ENCODE results near the gene LITAF.

DNA sequence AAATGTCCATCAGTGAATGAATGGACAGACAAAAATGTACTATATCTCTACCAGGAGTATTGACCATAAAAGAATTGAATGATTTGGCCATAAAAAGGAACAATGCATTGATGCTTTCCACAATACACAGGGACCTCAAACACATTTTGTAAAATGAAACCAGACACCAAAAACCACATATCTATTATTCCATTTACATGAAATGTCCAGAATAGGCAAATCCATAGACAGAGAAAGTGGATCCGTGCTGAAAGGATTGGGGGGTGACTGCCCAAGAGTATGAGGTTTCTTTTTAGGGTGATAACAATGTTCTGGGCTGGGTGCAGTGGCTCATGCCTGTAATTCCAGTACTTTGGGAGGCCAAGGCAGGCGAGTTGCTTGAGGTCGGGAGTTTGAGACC, 6.9 kb upstream of the LITAF start:
- TF ChIP-seq, protein P1, sequence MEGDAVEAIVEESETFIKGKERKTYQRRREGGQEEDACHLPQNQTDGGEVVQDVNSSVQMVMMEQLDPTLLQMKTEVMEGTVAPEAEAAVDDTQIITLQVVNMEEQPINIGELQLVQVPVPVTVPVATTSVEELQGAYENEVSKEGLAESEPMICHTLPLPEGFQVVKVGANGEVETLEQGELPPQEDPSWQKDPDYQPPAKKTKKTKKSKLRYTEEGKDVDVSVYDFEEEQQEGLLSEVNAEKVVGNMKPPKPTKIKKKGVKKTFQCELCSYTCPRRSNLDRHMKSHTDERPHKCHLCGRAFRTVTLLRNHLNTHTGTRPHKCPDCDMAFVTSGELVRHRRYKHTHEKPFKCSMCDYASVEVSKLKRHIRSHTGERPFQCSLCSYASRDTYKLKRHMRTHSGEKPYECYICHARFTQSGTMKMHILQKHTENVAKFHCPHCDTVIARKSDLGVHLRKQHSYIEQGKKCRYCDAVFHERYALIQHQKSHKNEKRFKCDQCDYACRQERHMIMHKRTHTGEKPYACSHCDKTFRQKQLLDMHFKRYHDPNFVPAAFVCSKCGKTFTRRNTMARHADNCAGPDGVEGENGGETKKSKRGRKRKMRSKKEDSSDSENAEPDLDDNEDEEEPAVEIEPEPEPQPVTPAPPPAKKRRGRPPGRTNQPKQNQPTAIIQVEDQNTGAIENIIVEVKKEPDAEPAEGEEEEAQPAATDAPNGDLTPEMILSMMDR (optimal IDR thresholded peaks at IDR 0.05 in 1 of 3, IDR thresholded peaks at IDR 0.05 in 1 of 3, conservative IDR thresholded peaks at IDR 0.05 in 1 of 3; ENCODE audit: extremely low read depth in 1 of 3, insufficient read depth in 2 of 3, low read length in 3 of 3), result no peak
- no peak for TF ChIP-seq EZH2 (IDR thresholded peaks at IDR 0.05; ENCODE audit: low read length)

Data from keratinocyte (primary cell).